NT2/D1 (cell line): ENCODE data around the gene DOCK2.

Experiments
- SUZ12 ChIP-seq: IDR thresholded peaks from 2 replicates; pipeline ENCODE4 v1.6.1; 2011; ENCODE audit not compliant: insufficient read length, insufficient read depth; ENCODE audit errors: extremely low read depth
- YY1 ChIP-seq: IDR thresholded peaks from 2 replicates; pipeline ENCODE4 v1.6.1; 2011; ENCODE audit not compliant: insufficient read length, insufficient read depth
- ZNF274 ChIP-seq: IDR thresholded peaks from 2 replicates; pipeline ENCODE4 v1.6.1; 2011; ENCODE audit warnings: mild to moderate bottlenecking, low read depth, low read length

DNA sequence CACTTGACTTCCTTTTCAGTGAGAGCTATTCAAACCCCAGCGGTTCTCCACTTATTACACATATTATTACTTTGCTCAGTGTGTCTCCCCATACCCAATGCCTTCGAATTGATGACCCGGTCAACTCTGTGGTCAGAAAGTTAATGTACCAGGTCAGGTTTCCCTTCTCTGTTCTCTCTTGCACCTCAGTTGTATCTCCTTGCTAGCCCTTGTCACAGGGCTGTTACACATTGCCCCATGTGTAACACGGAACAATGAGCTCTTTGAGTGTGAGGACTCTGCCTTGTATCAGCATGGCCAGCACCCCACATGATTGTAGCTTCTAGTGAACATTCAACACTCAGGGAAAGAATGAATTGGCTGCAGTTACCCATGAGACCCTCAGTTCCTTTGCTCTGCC lies 73.6 kb downstream of the DOCK2 start:
- TF ChIP-seq ZNF274 (no peak), SUZ12 (no peak), YY1 (no peak)
